Thoracic aorta (tissue), 2 donors: Measurements from ENCODE around the gene MEOX1. TPM values are rescaled to one million over a fixed set of nuclear protein-coding genes. Genes with fewer than 3 reads are reported as not detected.

Experiments
- ATAC-seq: fragments of 150-250 bp; one replicate; pipeline ENCODE4 v1.8.0; 2017; ENCODE audit warnings: low read depth; ENCODE audit not compliant: insufficient number of reproducible peaks, low FRiP score
- DNase-seq: peaks from one replicate; pipeline ENCODE4 v3.0.0-alpha.2; 2020; ENCODE audit warnings: low spot score
- H3K27ac ChIP-seq, 2 donors: fragments of 200-600 bp; sonication (generic); 1 replicate in 1 of 2; 2 replicates in 1 of 2; pipeline ENCODE4 v1.5.1; 2016; ENCODE audit warnings: mild to moderate bottlenecking in 2 of 2, moderate library complexity in 2 of 2
- H3K27me3 ChIP-seq: fragments of 200-600 bp; sonication (generic); replicated peaks from 2 replicates; pipeline ENCODE4 v1.6.0; 2016; ENCODE audit warnings: mild to moderate bottlenecking; ENCODE audit not compliant: insufficient read depth
- H3K36me3 ChIP-seq: fragments of 200-600 bp; sonication (generic); one replicate; pipeline ENCODE4 v1.5.1; 2016
- H3K4me1 ChIP-seq, 2 donors: fragments of 200-600 bp; sonication (generic); 1 replicate in 1 of 2; 2 replicates in 1 of 2; pipeline versions ENCODE4 v1.5.1 to v1.6.0; 2016; ENCODE audit warnings: low read depth in 2 of 2, mild to moderate bottlenecking in 1 of 2; ENCODE audit not compliant: control insufficient read depth in 1 of 2
- H3K4me3 ChIP-seq: fragments of 200-600 bp; sonication (generic); 2 replicates; pipeline ENCODE4 v1.5.1; 2016; ENCODE audit warnings: mild to moderate bottlenecking
- H3K9me3 ChIP-seq: fragments of 200-600 bp; sonication (generic); 2 replicates; pipeline ENCODE4 v1.5.1; 2016
- CTCF ChIP-seq: fragments of 200-600 bp; sonication (generic); IDR thresholded peaks from one replicate; pipeline ENCODE4 v1.5.1; 2019; ENCODE audit warnings: antibody characterized with exemption
- total RNA-seq, 2 donors: library from RNA; depleted of rRNA; stranded (reverse); fragments of >200 nt; gene quantifications; one replicate each; pipeline versions ENCODE4 v1.1.0 to v1.2.3, GENCODE V29; 2016

MEOX1 gene
- total RNA-seq, 2 donors from 2014 or later = 3.0 to 5.4 TPM

GRCh38 chr17:43598357-43599045 lies 63.2 kb downstream of the MEOX1 start:
- H3K27me3 ChIP-seq = no peaks in the 10 kb centered on the region
- no peak for ATAC-seq
- H3K9me3 ChIP-seq = no peaks in the 10 kb centered on the region
- no peaks in the 10 kb centered on the region for H3K36me3 ChIP-seq
- no peak for TF ChIP-seq CTCF
- peaks cover 11 to 27% of the 10 kb centered on the region in 2 donors for H3K4me1 ChIP-seq
- no peak overlapping the region for H3K4me3 ChIP-seq
- no peak for DNase-seq
- H3K27ac ChIP-seq = no peak overlapping the region

GRCh38 chr17:43597624-43598356 lies 63.9 kb downstream of the MEOX1 start:
- H3K4me1 ChIP-seq = peaks cover 11 to 30% of the 10 kb centered on the region in 2 donors
- no peaks in the 10 kb centered on the region for H3K9me3 ChIP-seq
- H3K27me3 ChIP-seq = no peaks in the 10 kb centered on the region
- H3K4me3 ChIP-seq = no peak overlapping the region
- no peak for DNase-seq
- no peak for TF ChIP-seq CTCF
- ATAC-seq = no peak
- no peaks in the 10 kb centered on the region for H3K36me3 ChIP-seq
- no peak overlapping the region for H3K27ac ChIP-seq

- Histone ChIP-seq H3K4me3 (no peak overlapping the region), H3K27ac (no peak overlapping the region), H3K4me1 (peaks cover 4 to 32% of the 10 kb centered on the region in 2 donors), H3K36me3 (no peaks in the 10 kb centered on the region), H3K9me3 (no peaks in the 10 kb centered on the region), H3K27me3 (no peaks in the 10 kb centered on the region)
- TF ChIP-seq CTCF = no peak
- ATAC-seq (no peak), DNase-seq (no peak)
Observed at GRCh38 chr17:43595466-43595865, 66.3 kb downstream of the MEOX1 start.

- H3K27me3 ChIP-seq = no peaks in the 10 kb centered on the region
- DNase-seq = peak; percentile 28
- H3K4me1 ChIP-seq = peaks cover 4 to 23% of the 10 kb centered on the region in 2 donors
- H3K9me3 ChIP-seq = no peaks in the 10 kb centered on the region
- peak; percentile 61 for ATAC-seq
- H3K27ac ChIP-seq = peak overlapping the region; percentile 71 to 75
- H3K36me3 ChIP-seq = no peaks in the 10 kb centered on the region
- TF ChIP-seq CTCF = no peak
- H3K4me3 ChIP-seq = peak overlapping the region; percentile 56
Observed at GRCh38 chr17:43591779-43592562, 69.8 kb downstream of the MEOX1 start.

- Histone ChIP-seq H3K27ac (peak overlapping the region; percentile 71 to 75), H3K27me3 (no peaks in the 10 kb centered on the region), H3K4me3 (no peak overlapping the region), H3K36me3 (no peaks in the 10 kb centered on the region), H3K9me3 (no peaks in the 10 kb centered on the region), H3K4me1 (peaks cover 4 to 23% of the 10 kb centered on the region in 2 donors)
- TF ChIP-seq CTCF = no peak
- ATAC-seq (no peak), DNase-seq (no peak)
Observed at GRCh38 chr17:43591001-43591400, 70.7 kb downstream of the MEOX1 start.
